HCT116 (cell line): ENCODE data around the gene AMZ2. TPM values are rescaled to one million over a fixed set of nuclear protein-coding genes. Genes with fewer than 3 reads are reported as not detected.
"Not testable (repeated sequence)": the region's sequence is repeated elsewhere in the genome, so short reads cannot be mapped to it uniquely, and the experiment has no call there.

Source experiments
- ATAC-seq: fragments of 200-7000 bp; cut with Tn5 transposase; 2 replicates; pipeline ENCODE4 v1.9.1; 2020; ENCODE audit warnings: mild to moderate bottlenecking, moderate library complexity
- BruUV-seq: library from RNA; stranded (reverse); fragments of 400-500 nt; replicated peaks from 2 replicates; lab custom pipeline; 2021; lab: Mats Ljungman, UMichigan
- CTCF ChIA-PET: fragments of 300-600 bp; sonication (Branson Sonifier 250); formaldehyde crosslinking; loops from one replicate; lab custom pipeline; 2021; ENCODE audit warnings: antibody characterized with exemption; lab: Charles Lee
- POLR2A ChIA-PET: fragments of 300-600, 350-600 bp; sonication (Branson Sonifier 250); formaldehyde crosslinking; loops from one replicate; lab custom pipeline; 2021; ENCODE audit warnings: antibody characterized with exemption; lab: Charles Lee
- RAD21 ChIA-PET, 2 experiments: fragments of 300-600 bp; sonication (Branson Sonifier 250); formaldehyde crosslinking; loops; one replicate each; lab custom pipeline; 2023; ENCODE audit warnings: low total read pairs in 2 of 2; ENCODE audit not compliant: uncharacterized antibody in 2 of 2, unreplicated experiment in 2 of 2, low non-redundant PET in 1 of 2; lab: Charles Lee
- DNase-seq: peaks from one replicate; pipeline ENCODE4 v3.0.0-alpha.2; 2010; ENCODE audit warnings: low read depth, low spot score
- H2AFZ ChIP-seq: fragments of 200-600 bp; shearing (Covaris generic), sonication (generic); 2 replicates; pipeline ENCODE4 v1.6.1; 2017; ENCODE audit warnings: low read depth, mixed run types, mixed read lengths, antibody characterized with exemption, low read length; ENCODE audit not compliant: poor library complexity, severe bottlenecking
- H3K27ac ChIP-seq: 2 replicates; pipeline ENCODE4 v1.5.1; 2012; ENCODE audit warnings: low read depth, low read length
- H3K27me3 ChIP-seq: fragments of 200-600 bp; sonication (generic); 2 replicates; pipeline ENCODE4 v1.6.1; 2016; ENCODE audit warnings: mixed run types, low read length, mixed read lengths; ENCODE audit not compliant: insufficient read depth
- H3K36me3 ChIP-seq, 2 experiments: fragments of 200-500 bp in 1 of 2; fragments of 200-600 bp in 1 of 2; sonication (Bioruptor generic) in 1 of 2; sonication (generic) in 1 of 2; 2 replicates each; pipeline versions ENCODE4 v1.5.1 to v1.6.1; 2014 to 2016; ENCODE audit warnings: low read length in 2 of 2, inconsistent platforms in 1 of 2, mixed read lengths in 1 of 2, mixed run types in 1 of 2; ENCODE audit not compliant: insufficient read depth in 2 of 2, control insufficient read depth in 1 of 2
- H3K4me1 ChIP-seq, 2 experiments: fragments of 200-600 bp in 1 of 2; sonication (generic) in 1 of 2; 2 replicates each; pipeline versions ENCODE4 v1.5.1 to v1.6.1; 2012 to 2017; ENCODE audit warnings: low read length in 2 of 2, inconsistent platforms in 1 of 2, mild to moderate bottlenecking in 1 of 2, mixed read lengths in 1 of 2, mixed run types in 1 of 2, moderate library complexity in 1 of 2; ENCODE audit not compliant: insufficient read depth in 2 of 2, control insufficient read depth in 1 of 2
- H3K4me2 ChIP-seq: fragments of 200-600 bp; sonication (generic); 2 replicates; pipeline ENCODE4 v1.6.1; 2017; ENCODE audit warnings: mixed run types, low read length, mixed read lengths
- H3K4me3 ChIP-seq, 2 experiments: fragments of 200-600 bp in 1 of 2; sonication (generic) in 1 of 2; replicated peaks in 1 of 2; 2 replicates each; pipeline ENCODE4 v1.5.1; 2011 to 2016; ENCODE audit warnings: low read length in 2 of 2, control low read depth in 1 of 2, low read depth in 1 of 2, mild to moderate bottlenecking in 1 of 2, mixed read lengths in 1 of 2, mixed run types in 1 of 2
- H3K79me2 ChIP-seq: fragments of 200-600 bp; sonication (generic); 2 replicates; pipeline ENCODE4 v1.6.1; 2017; ENCODE audit warnings: mild to moderate bottlenecking, mixed run types, low read length, moderate library complexity, mixed read lengths; ENCODE audit not compliant: insufficient read depth
- H3K9ac ChIP-seq: fragments of 200-600 bp; sonication (generic); 2 replicates; pipeline ENCODE4 v1.6.1; 2016; ENCODE audit warnings: low read length, mixed read lengths
- H3K9me2 ChIP-seq: fragments of 200-600 bp; sonication (generic), shearing (Covaris generic); 2 replicates; pipeline ENCODE4 v1.6.1; 2017; ENCODE audit warnings: mixed run types, mild to moderate bottlenecking, moderate library complexity; ENCODE audit not compliant: insufficient read depth
- H3K9me3 ChIP-seq, 2 experiments: fragments of 200-500 bp in 1 of 2; fragments of 200-600 bp in 1 of 2; sonication (Bioruptor generic) in 1 of 2; sonication (generic) in 1 of 2; 2 replicates each; pipeline ENCODE4 v1.6.1; 2014 to 2017; ENCODE audit warnings: low read length in 2 of 2, mixed read lengths in 2 of 2, inconsistent platforms in 1 of 2, low read depth in 1 of 2, mild to moderate bottlenecking in 1 of 2, mixed run types in 1 of 2, moderate library complexity in 1 of 2; ENCODE audit not compliant: control insufficient read depth in 1 of 2, insufficient read depth in 1 of 2
- H4K20me1 ChIP-seq: fragments of 200-600 bp; sonication (generic), shearing (Covaris generic); 2 replicates; pipeline ENCODE4 v1.6.1; 2017; ENCODE audit warnings: mixed run types, mild to moderate bottlenecking, moderate library complexity; ENCODE audit not compliant: insufficient read depth
- CEBPB ChIP-seq: IDR thresholded peaks from 2 replicates; pipeline ENCODE4 v1.6.1; 2012; ENCODE audit warnings: low read depth
- ELF1 ChIP-seq: IDR thresholded peaks from 2 replicates; pipeline ENCODE4 v1.6.1; 2012; ENCODE audit warnings: low read depth, borderline replicate concordance
- SIN3A ChIP-seq: IDR thresholded peaks from 2 replicates; pipeline ENCODE4 v1.6.1; 2012; ENCODE audit warnings: low read depth
- SP1 ChIP-seq: IDR thresholded peaks from 2 replicates; pipeline ENCODE4 v1.6.1; 2012; ENCODE audit warnings: low read depth
- ZFX ChIP-seq: fragments of 450-650 bp; IDR thresholded peaks from 2 replicates; pipeline ENCODE4 v1.6.1; 2017
- intact Hi-C: fragments of 100-400 bp; cut with micrococcal nuclease; formaldehyde crosslinking; loops from 2 replicates; pipeline ENCODE4 v1.10.0; 2022
- total RNA-seq: library from RNA; stranded (reverse); gene quantifications from one replicate; pipeline ENCODE4 v1.2.1, GENCODE V29; 2021; ENCODE audit not compliant: unreplicated experiment
- TF ChIP-seq, protein P1 (sequence below), 3 experiments: fragments of 200-600 bp in 1 of 3; sonication (generic) in 1 of 3; IDR thresholded peaks in 2 of 3; conservative IDR thresholded peaks in 1 of 3; 2 replicates each; pipeline ENCODE4 v1.5.1; 2012 to 2017; ENCODE audit warnings: low read depth in 2 of 3, low read length in 2 of 3, antibody characterized with exemption in 1 of 3, borderline replicate concordance in 1 of 3, control low read depth in 1 of 3, mild to moderate bottlenecking in 1 of 3, mixed read lengths in 1 of 3, mixed run types in 1 of 3, moderate library complexity in 1 of 3; ENCODE audit not compliant: insufficient read depth in 1 of 3

The AMZ2 gene
- total RNA-seq, 1 experiment from 2014 or later = 131 TPM

DNA sequence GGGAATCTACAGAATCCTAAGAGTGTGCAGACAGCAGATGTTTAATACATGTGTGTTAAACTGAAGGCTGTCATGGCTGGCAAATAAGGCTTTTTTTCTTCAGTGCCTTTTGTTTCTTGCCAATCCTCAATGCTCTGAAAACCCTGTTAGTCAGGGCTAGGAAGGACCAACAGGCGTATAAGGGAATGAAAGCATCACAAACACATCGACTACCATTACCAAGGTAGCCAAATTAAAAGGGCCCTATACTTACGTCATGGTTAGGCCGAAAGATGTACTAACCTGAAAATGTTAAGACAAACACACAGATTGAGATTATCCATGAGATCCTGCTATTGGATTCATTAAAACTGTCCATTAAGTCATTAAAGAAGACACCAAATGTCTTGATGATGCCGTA lies 30.0 kb downstream of the AMZ2 start:
- H3K9me3 ChIP-seq = peaks cover 0 to 4% of the 10 kb centered on the region in 2 experiments; a peak in 1 of 4 replicates
- no peaks in the 10 kb centered on the region for H3K27me3 ChIP-seq
- POLR2A ChIA-PET = no interaction called here
- H3K36me3 ChIP-seq = no peaks in the 10 kb centered on the region
- no peaks in the 10 kb centered on the region for H4K20me1 ChIP-seq
- no peak overlapping the region for H3K4me2 ChIP-seq
- TF ChIP-seq SIN3A = no peak
- TF ChIP-seq, protein P1, sequence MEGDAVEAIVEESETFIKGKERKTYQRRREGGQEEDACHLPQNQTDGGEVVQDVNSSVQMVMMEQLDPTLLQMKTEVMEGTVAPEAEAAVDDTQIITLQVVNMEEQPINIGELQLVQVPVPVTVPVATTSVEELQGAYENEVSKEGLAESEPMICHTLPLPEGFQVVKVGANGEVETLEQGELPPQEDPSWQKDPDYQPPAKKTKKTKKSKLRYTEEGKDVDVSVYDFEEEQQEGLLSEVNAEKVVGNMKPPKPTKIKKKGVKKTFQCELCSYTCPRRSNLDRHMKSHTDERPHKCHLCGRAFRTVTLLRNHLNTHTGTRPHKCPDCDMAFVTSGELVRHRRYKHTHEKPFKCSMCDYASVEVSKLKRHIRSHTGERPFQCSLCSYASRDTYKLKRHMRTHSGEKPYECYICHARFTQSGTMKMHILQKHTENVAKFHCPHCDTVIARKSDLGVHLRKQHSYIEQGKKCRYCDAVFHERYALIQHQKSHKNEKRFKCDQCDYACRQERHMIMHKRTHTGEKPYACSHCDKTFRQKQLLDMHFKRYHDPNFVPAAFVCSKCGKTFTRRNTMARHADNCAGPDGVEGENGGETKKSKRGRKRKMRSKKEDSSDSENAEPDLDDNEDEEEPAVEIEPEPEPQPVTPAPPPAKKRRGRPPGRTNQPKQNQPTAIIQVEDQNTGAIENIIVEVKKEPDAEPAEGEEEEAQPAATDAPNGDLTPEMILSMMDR (IDR thresholded peaks at IDR 0.05 in 2 of 3, conservative IDR thresholded peaks at IDR 0.05 in 1 of 3; ENCODE audit: borderline replicate concordance in 1 of 3, insufficient read depth in 1 of 3, low read depth in 2 of 3, low read length in 2 of 3) = no peak
- TF ChIP-seq SP1 = no peak
- no peak for TF ChIP-seq CEBPB
- TF ChIP-seq ZFX = no peak
- no peak for TF ChIP-seq ELF1
- TF ChIP-seq, all 23 proteins: peak for 0
- H3K4me3 ChIP-seq = no peak overlapping the region
- no peak overlapping the region for H3K9ac ChIP-seq
- no TSS peak for BruUV-seq
- no peak overlapping the region for H2AFZ ChIP-seq
- RAD21 ChIA-PET = interaction anchor here in 1 of 2 experiments (0.6 kb wide), 1 partner anchor 12 kb away, joined by 3 read pairs; no protein-coding TSS in a partner anchor
- CTCF ChIA-PET = no interaction called here
- no peak overlapping the region for H3K27ac ChIP-seq
- no peaks in the 10 kb centered on the region for H3K4me1 ChIP-seq
- H3K9me2 ChIP-seq = no peaks in the 10 kb centered on the region
- ATAC-seq = no peak
- intact Hi-C loops = no loop called here
- H3K79me2 ChIP-seq = no peaks in the 10 kb centered on the region
- no peak for DNase-seq

DNA sequence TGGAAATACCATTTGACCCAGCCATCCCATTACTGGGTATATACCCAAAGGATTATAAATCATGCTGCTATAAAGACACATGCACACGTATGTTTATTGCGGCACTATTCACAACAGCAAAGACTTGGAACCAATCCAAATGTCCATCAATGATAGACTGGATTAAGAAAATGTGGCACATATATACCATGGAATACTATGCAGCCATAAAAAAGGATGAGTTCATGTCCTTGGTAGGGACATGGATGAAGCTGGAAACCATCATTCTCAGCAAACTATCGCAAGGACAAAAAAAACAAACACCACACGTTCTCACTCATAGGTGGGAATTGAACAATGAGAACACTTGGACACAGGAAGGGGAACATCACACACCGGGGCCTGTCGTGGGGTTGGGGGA lies 34.1 kb downstream of the AMZ2 start:
- H3K27me3 ChIP-seq, CTCF ChIA-PET, H4K20me1 ChIP-seq, H3K9me2 ChIP-seq, H3K36me3 ChIP-seq, H3K4me1 ChIP-seq, H3K9me3 ChIP-seq, H3K79me2 ChIP-seq, H3K9ac ChIP-seq, ATAC-seq, DNase-seq, RAD21 ChIA-PET, H3K27ac ChIP-seq, BruUV-seq, H3K4me2 ChIP-seq, POLR2A ChIA-PET, H2AFZ ChIP-seq, H3K4me3 ChIP-seq, intact Hi-C loops: not testable (repeated sequence)
